ENCODE results near the gene RTKN. TPM values are rescaled to one million over a fixed set of nuclear protein-coding genes. Genes with fewer than 3 reads are reported as not detected.
A peak's percentile ranks its signal among the peaks of the same experiment; 100 is the strongest.

The RTKN gene
- total and polyA plus RNA-seq, 4 experiments from 2014 or later: 0.14 TPM; not detected in 3

GRCh38 chr2:74439803-74440377 lies 1.8 kb downstream of the RTKN start:
- H3K9me3 ChIP-seq (ENCODE audit: control insufficient read depth in 1 of 2, low read length in 2 of 2): no peaks in the 10 kb centered on the region
- CTCF ChIA-PET (ENCODE audit: partially characterized antibody): interaction anchor here (1.1 kb wide), 1 partner anchor 8 kb away, joined by 3 read pairs; no protein-coding TSS in a partner anchor
- POLR2A ChIA-PET (ENCODE audit: partially characterized antibody): interaction anchor here (0.6 to 2.0 kb wide), 5 partner anchors 14 to 261 kb away, joined by 3 to 5 read pairs (median 3); partner anchors contain the start of genes MOB1A, MRPL53 and WBP1
- no peak overlapping the region for H3K27ac ChIP-seq (ENCODE audit: low read depth, low read length)
- no peak overlapping the region for H3K4me3 ChIP-seq (ENCODE audit: low read length in 2 of 2)
- DNase-seq: no peak
- H3K36me3 Mint-ChIP-seq: no peaks in the 10 kb centered on the region
- peaks cover 3 to 11% (median 8%) of the 10 kb centered on the region in 4 donors for H3K4me1 Mint-ChIP-seq
- peaks cover 17 to 24% of the 10 kb centered on the region in 2 donors for H3K27me3 Mint-ChIP-seq
- no peaks in the 10 kb centered on the region for H3K36me3 ChIP-seq (ENCODE audit: insufficient read depth, low read length)
- no peak overlapping the region for H3K27ac Mint-ChIP-seq
- peak overlapping the region in 4 of 8 donors; percentile 35 to 77 (median 50) for H3K4me3 Mint-ChIP-seq
- H3K4me1 ChIP-seq (ENCODE audit: insufficient read depth, low read length): peaks cover 17% of the 10 kb centered on the region
- no peaks in the 10 kb centered on the region for H3K9me3 Mint-ChIP-seq
- intact Hi-C loops (cut with micrococcal nuclease): no loop called here
- peaks cover 20% of the 10 kb centered on the region for H3K27me3 ChIP-seq (ENCODE audit: insufficient read depth, low read length)

DNA sequence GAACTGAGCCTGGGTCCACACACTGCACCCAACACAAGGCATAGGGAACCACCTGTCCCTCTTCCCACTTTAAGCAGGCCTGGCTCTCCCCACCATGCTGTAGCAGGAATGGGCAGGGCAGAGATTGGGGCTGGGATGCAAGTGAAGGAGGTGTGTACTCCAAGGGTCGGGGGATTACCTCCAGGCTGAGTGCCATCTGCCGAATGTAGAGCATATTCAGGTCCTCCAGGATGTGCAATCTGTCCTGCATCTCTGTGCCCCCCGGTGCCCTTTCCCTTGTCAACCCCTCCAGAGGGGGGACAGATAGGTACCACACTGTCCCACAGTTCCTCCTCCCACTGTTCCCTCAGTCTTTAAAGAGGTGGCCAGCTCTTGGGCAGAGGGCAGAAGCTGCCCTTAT lies 2.4 kb downstream of the RTKN start:
- peaks cover 3 to 11% (median 8%) of the 10 kb centered on the region in 4 donors for H3K4me1 Mint-ChIP-seq
- POLR2A ChIA-PET (ENCODE audit: partially characterized antibody): interaction anchor here (0.6 kb wide), 1 partner anchor 261 kb away, joined by 3 read pairs; the partner anchor contains the start of gene MOB1A
- CTCF ChIA-PET (ENCODE audit: partially characterized antibody): interaction anchor here (1.1 kb wide), 1 partner anchor 8 kb away, joined by 3 read pairs; no protein-coding TSS in a partner anchor
- no peaks in the 10 kb centered on the region for H3K9me3 ChIP-seq (ENCODE audit: control insufficient read depth in 1 of 2, low read length in 2 of 2)
- H3K27ac ChIP-seq (ENCODE audit: low read depth, low read length): no peak overlapping the region
- peaks cover 17 to 23% of the 10 kb centered on the region in 2 donors for H3K27me3 Mint-ChIP-seq
- no peaks in the 10 kb centered on the region for H3K9me3 Mint-ChIP-seq
- H3K27me3 ChIP-seq (ENCODE audit: insufficient read depth, low read length): peaks cover 20% of the 10 kb centered on the region
- no peak overlapping the region for H3K4me3 ChIP-seq (ENCODE audit: low read length in 2 of 2)
- intact Hi-C loops (cut with micrococcal nuclease): no loop called here
- H3K4me3 Mint-ChIP-seq: no peak overlapping the region
- H3K27ac Mint-ChIP-seq: no peak overlapping the region
- H3K4me1 ChIP-seq (ENCODE audit: insufficient read depth, low read length): peaks cover 17% of the 10 kb centered on the region
- DNase-seq: no peak
- H3K36me3 Mint-ChIP-seq: no peaks in the 10 kb centered on the region
- no peaks in the 10 kb centered on the region for H3K36me3 ChIP-seq (ENCODE audit: insufficient read depth, low read length)

DNA sequence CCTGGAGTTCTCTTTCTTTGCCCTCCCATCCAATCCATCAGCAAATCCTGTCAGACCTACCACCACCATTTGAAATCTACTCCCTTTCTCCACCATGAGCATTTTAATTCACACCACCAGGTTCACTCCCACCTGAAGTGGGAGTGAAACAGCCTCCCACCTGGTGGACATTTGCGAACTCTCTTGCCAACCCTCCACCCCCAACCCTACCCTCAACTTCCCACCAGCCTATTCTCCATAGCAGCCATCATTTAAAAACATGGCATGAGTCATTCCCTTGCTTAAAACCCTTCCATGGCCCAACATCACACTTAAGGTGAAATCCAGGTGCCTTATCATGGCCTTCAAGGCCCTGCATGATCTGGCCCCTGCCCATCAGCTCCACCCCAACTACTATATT lies 3.5 kb downstream of the RTKN start:
- Mint-ChIP-seq H3K27me3 (peaks cover 14 to 21% of the 10 kb centered on the region in 2 donors), H3K9me3 (no peaks in the 10 kb centered on the region), H3K4me1 (peaks cover 3 to 11% (median 8%) of the 10 kb centered on the region in 4 donors), H3K4me3 (no peak overlapping the region), H3K27ac (peak overlapping the region in 2 of 7 donors; percentile 20 to 30), H3K36me3 (no peaks in the 10 kb centered on the region)
- no peak for DNase-seq
- H3K4me1 ChIP-seq (ENCODE audit: insufficient read depth, low read length): peaks cover 17% of the 10 kb centered on the region
- H3K4me3 ChIP-seq (ENCODE audit: low read length in 2 of 2): no peak overlapping the region
- intact Hi-C loops (cut with micrococcal nuclease): no loop called here
- H3K27me3 ChIP-seq (ENCODE audit: insufficient read depth, low read length): peaks cover 20% of the 10 kb centered on the region
- ChIA-PET CTCF (ENCODE audit: partially characterized antibody) (no interaction called here), POLR2A (ENCODE audit: partially characterized antibody) (no interaction called here)
- no peak overlapping the region for H3K27ac ChIP-seq (ENCODE audit: low read depth, low read length)
- H3K9me3 ChIP-seq (ENCODE audit: control insufficient read depth in 1 of 2, low read length in 2 of 2): no peaks in the 10 kb centered on the region
- no peaks in the 10 kb centered on the region for H3K36me3 ChIP-seq (ENCODE audit: insufficient read depth, low read length)

- Mint-ChIP-seq H3K4me1 (peaks cover 2 to 7% (median 4%) of the 10 kb centered on the region in 4 donors), H3K27me3 (peaks cover 9 to 16% of the 10 kb centered on the region in 2 donors), H3K27ac (no peak overlapping the region), H3K4me3 (no peak overlapping the region), H3K9me3 (no peaks in the 10 kb centered on the region), H3K36me3 (no peaks in the 10 kb centered on the region)
- H3K27ac ChIP-seq (ENCODE audit: low read depth, low read length): no peak overlapping the region
- POLR2A ChIA-PET (ENCODE audit: partially characterized antibody): no interaction called here
- DNase-seq: no peak
- H3K4me3 ChIP-seq (ENCODE audit: low read length in 2 of 2): no peak overlapping the region
- intact Hi-C loops (cut with micrococcal nuclease): no loop called here
- H3K9me3 ChIP-seq (ENCODE audit: control insufficient read depth in 1 of 2, low read length in 2 of 2): no peaks in the 10 kb centered on the region
- H3K36me3 ChIP-seq (ENCODE audit: insufficient read depth, low read length): no peaks in the 10 kb centered on the region
- peaks cover 18% of the 10 kb centered on the region for H3K27me3 ChIP-seq (ENCODE audit: insufficient read depth, low read length)
- CTCF ChIA-PET (ENCODE audit: partially characterized antibody): no interaction called here
- H3K4me1 ChIP-seq (ENCODE audit: insufficient read depth, low read length): peaks cover 15% of the 10 kb centered on the region
Measured at GRCh38 chr2:74436848-74437695, 4.7 kb downstream of the RTKN start.

DNA sequence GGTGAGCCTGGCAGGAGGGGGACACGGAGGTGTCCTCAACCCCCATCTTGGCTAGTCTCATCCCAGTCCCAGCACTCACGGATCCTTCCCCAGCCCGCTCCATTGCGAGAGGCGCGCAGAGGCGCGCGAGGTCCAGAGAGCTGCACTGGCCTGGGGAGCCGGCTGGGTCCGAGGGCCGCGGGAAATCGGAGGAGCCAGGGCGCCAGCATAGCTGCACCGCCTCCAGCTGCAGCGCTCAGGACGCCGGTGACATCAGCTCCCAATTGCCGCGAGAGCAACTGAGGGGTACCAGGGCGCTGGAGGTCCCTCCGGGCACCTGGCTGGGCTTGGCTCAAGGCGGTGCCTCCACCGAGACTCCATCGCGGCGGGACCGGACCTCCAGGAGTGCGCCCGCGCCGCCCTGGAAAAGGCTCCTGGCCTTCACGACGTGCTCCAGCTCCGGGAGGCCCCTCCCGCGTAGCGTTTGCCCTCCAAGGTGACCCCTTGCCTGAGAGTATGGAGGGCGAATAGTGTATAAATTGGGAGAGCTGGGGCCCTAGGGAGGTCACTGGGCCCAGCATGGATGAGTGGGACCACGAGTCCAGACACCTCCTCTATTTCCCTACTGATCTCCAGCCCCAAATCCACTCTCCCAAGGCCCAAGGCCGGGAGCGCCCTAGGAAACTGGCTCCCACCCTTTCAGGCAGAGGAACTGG lies 5.5 kb downstream of the RTKN start:
- Histone ChIP-seq H3K4me1 (ENCODE audit: insufficient read depth, low read length) (peaks cover 8% of the 10 kb centered on the region), H3K9me3 (ENCODE audit: control insufficient read depth in 1 of 2, low read length in 2 of 2) (no peaks in the 10 kb centered on the region), H3K4me3 (ENCODE audit: low read length in 2 of 2) (no peak overlapping the region), H3K27ac (ENCODE audit: low read depth, low read length) (no peak overlapping the region), H3K36me3 (ENCODE audit: insufficient read depth, low read length) (no peaks in the 10 kb centered on the region), H3K27me3 (ENCODE audit: insufficient read depth, low read length) (peaks cover 13% of the 10 kb centered on the region)
- Mint-ChIP-seq H3K27me3 (peaks cover 9 to 16% of the 10 kb centered on the region in 2 donors), H3K9me3 (no peaks in the 10 kb centered on the region), H3K27ac (no peak overlapping the region), H3K4me3 (no peak overlapping the region), H3K36me3 (no peaks in the 10 kb centered on the region), H3K4me1 (peaks cover 2 to 6% (median 4%) of the 10 kb centered on the region in 4 donors)
- ChIA-PET POLR2A (ENCODE audit: partially characterized antibody) (no interaction called here), CTCF (ENCODE audit: partially characterized antibody) (no interaction called here)
- DNase-seq: no peak
- intact Hi-C loops (cut with micrococcal nuclease): no loop called here

DNA sequence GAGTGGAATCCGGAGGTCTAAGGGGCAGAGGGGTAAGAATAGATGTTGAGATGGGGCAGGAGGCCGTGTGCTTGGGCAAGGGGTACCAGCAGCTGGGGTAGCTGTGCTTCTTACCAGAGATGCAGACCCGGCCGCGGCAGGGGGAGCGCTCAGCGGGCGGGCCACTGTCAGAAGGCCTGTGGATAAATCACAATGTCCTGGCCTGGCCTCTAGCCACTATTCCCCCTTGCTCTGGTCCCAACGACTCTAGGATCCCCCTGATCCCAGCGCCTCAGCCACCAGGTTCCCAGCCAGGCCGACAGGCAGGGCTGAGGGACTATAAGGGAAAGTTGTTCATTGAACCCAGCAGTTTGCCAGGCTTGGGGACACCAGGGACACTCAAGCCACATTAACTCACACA lies 11.2 kb downstream of the RTKN start:
- no peaks in the 10 kb centered on the region for H3K4me1 ChIP-seq (ENCODE audit: insufficient read depth, low read length)
- H3K27ac Mint-ChIP-seq: peak overlapping the region in 1 of 7 donors; percentile 68
- intact Hi-C loops (cut with micrococcal nuclease): no loop called here

More for the DNA sequence above, 11.2 kb downstream of the RTKN start:
- Mint-ChIP-seq H3K4me3 (no peak overlapping the region), H3K4me1 (no peaks in the 10 kb centered on the region), H3K36me3 (peaks cover 4 to 6% of the 10 kb centered on the region in 2 donors), H3K9me3 (peaks cover 0 to 1% (median 0%) of the 10 kb centered on the region in 8 donors), H3K27me3 (no peaks in the 10 kb centered on the region)
- no peak for DNase-seq
- H3K36me3 ChIP-seq (ENCODE audit: insufficient read depth, low read length): no peaks in the 10 kb centered on the region
- POLR2A ChIA-PET (ENCODE audit: partially characterized antibody): interaction anchor here (1.6 kb wide), 1 partner anchor 40 kb away, joined by 3 read pairs; no protein-coding TSS in a partner anchor
- H3K27me3 ChIP-seq (ENCODE audit: insufficient read depth, low read length): no peaks in the 10 kb centered on the region
- CTCF ChIA-PET (ENCODE audit: partially characterized antibody): no interaction called here
- no peak overlapping the region for H3K4me3 ChIP-seq (ENCODE audit: low read length in 2 of 2)
- no peaks in the 10 kb centered on the region for H3K9me3 ChIP-seq (ENCODE audit: control insufficient read depth in 1 of 2, low read length in 2 of 2)
- no peak overlapping the region for H3K27ac ChIP-seq (ENCODE audit: low read depth, low read length)

Data from CD4-positive, alpha-beta memory T cell (primary cell).